HepG2 (cell line): ENCODE measurements around the gene RBM5. TPM values are rescaled to one million over a fixed set of nuclear protein-coding genes. Genes with fewer than 3 reads are reported as not detected.

ENCODE experiments used
- ATAC-seq: fragments of 200-7000 bp; cut with Tn5 transposase; 3 replicates; pipeline ENCODE4 v1.9.1; 2020; ENCODE audit warnings: mild to moderate bottlenecking, moderate library complexity
- BruUV-seq: library from RNA; stranded (reverse); fragments of 400-500 nt; replicated peaks from 2 replicates; lab custom pipeline; 2021; lab: Mats Ljungman, UMichigan
- CTCF ChIA-PET: fragments of 300-600 bp; formaldehyde crosslinking; extraction: SDS; loops from one replicate; lab custom pipeline; 2021; ENCODE audit warnings: low total read pairs, inconsistent platforms, low intra/inter-chr PET ratio; lab: Yijun Ruan, JAX
- POLR2A ChIA-PET: fragments of 350-600 bp; sonication (Branson Sonifier 250); formaldehyde crosslinking; loops from one replicate; lab custom pipeline; 2020; ENCODE audit warnings: antibody characterized with exemption, inconsistent platforms; lab: Yijun Ruan, JAX
- DNase-seq: peaks from one replicate; pipeline ENCODE4 v3.0.0-alpha.2; 2015; ENCODE audit warnings: low spot score
- FAIRE-seq: peaks from 3 replicates; lab custom pipeline; 2011; peaks lifted over from hg19 to GRCh38; lab: Jason Lieb, UNC
- H2AFZ ChIP-seq: one replicate; pipeline ENCODE4 v1.6.1; 2011; ENCODE audit warnings: low read length, inconsistent platforms
- H3K27ac ChIP-seq: fragments of 300-600 bp; 3 replicates; pipeline ENCODE4 v1.8.0; 2011; ENCODE audit warnings: mixed run types, mild to moderate bottlenecking, mixed read lengths, low read length, inconsistent platforms; ENCODE audit not compliant: insufficient read depth; ENCODE audit errors: extremely low read length
- H3K27me3 ChIP-seq, 2 experiments: fragments of 200-600 bp in 1 of 2; 2 replicates in 1 of 2; 3 replicates in 1 of 2; pipeline versions ENCODE4 v1.6.0 to v1.8.0; 2011; ENCODE audit warnings: low read length in 2 of 2, mild to moderate bottlenecking in 2 of 2, moderate library complexity in 2 of 2, inconsistent platforms in 1 of 2; ENCODE audit not compliant: insufficient read depth in 2 of 2, control insufficient read depth in 1 of 2
- H3K36me3 ChIP-seq, 2 experiments: fragments of 200-600 bp in 1 of 2; replicated peaks in 1 of 2; 2 replicates in 1 of 2; 3 replicates in 1 of 2; pipeline versions ENCODE4 v1.5.1 to v1.8.0; 2011; ENCODE audit warnings: low read length in 2 of 2, inconsistent platforms in 1 of 2; ENCODE audit not compliant: insufficient read depth in 2 of 2, control insufficient read depth in 1 of 2
- H3K4me1 ChIP-seq: 2 replicates; pipeline ENCODE4 v1.5.1; 2012; ENCODE audit warnings: low read length, inconsistent platforms; ENCODE audit not compliant: insufficient read depth
- H3K4me2 ChIP-seq: 2 replicates; pipeline ENCODE4 v1.6.0; 2011; ENCODE audit warnings: low read depth, low read length, inconsistent platforms
- H3K4me3 ChIP-seq, 3 experiments: fragments of 200-600 bp in 1 of 3; sonication (generic), shearing (Covaris generic) in 1 of 3; replicated peaks in 1 of 3; 2 replicates each; pipeline ENCODE4 v1.5.1; 2011 to 2016; ENCODE audit warnings: low read length in 3 of 3, inconsistent platforms in 2 of 3, low read depth in 2 of 3, mild to moderate bottlenecking in 2 of 3, control low read depth in 1 of 3, mixed read lengths in 1 of 3; ENCODE audit not compliant: insufficient read depth in 1 of 3
- H3K79me2 ChIP-seq: one replicate; pipeline ENCODE4 v1.6.1; 2011; ENCODE audit warnings: low read length, inconsistent platforms; ENCODE audit not compliant: insufficient read depth
- H3K9ac ChIP-seq: 2 replicates; pipeline ENCODE4 v1.6.0; 2011; ENCODE audit warnings: mild to moderate bottlenecking, low read depth, low read length, inconsistent platforms; ENCODE audit not compliant: insufficient read depth
- H3K9me3 ChIP-seq: 2 replicates; pipeline ENCODE4 v1.5.1; 2012; ENCODE audit warnings: mild to moderate bottlenecking, low read length
- H4K20me1 ChIP-seq: 2 replicates; pipeline ENCODE4 v1.6.0; 2011; ENCODE audit warnings: inconsistent platforms, mild to moderate bottlenecking, low read length, moderate library complexity; ENCODE audit not compliant: insufficient read depth
- ARID2 ChIP-seq: sonication (generic); formaldehyde crosslinking; IDR thresholded peaks from 2 replicates; pipeline ENCODE4 v1.8.1; 2022; ENCODE audit warnings: mild to moderate bottlenecking, missing genetic modification reagents, borderline replicate concordance
- ARID5B ChIP-seq: IDR thresholded peaks from 2 replicates; pipeline ENCODE4 v1.4.0; 2020; ENCODE audit warnings: mild to moderate bottlenecking, missing genetic modification reagents
- CC2D1A ChIP-seq: sonication (generic); formaldehyde crosslinking; IDR thresholded peaks from 2 replicates; pipeline ENCODE4 v1.8.1; 2023; ENCODE audit warnings: mild to moderate bottlenecking, missing genetic modification reagents
- GLI4 ChIP-seq: sonication (generic); formaldehyde crosslinking; IDR thresholded peaks from 2 replicates; pipeline ENCODE4 v1.5.1; 2020; ENCODE audit warnings: missing genetic modification reagents, mild to moderate bottlenecking, moderate library complexity, borderline replicate concordance
- IKZF4 ChIP-seq: sonication (generic); formaldehyde crosslinking; IDR thresholded peaks from 2 replicates; pipeline ENCODE4 v1.5.1; 2020; ENCODE audit warnings: borderline replicate concordance, mild to moderate bottlenecking, low read depth, missing genetic modification reagents; ENCODE audit errors: not compliant biosample characterization
- SOX6 ChIP-seq, 2 experiments: fragments of 450-650 bp in 1 of 2; sonication (generic) in 1 of 2; formaldehyde crosslinking in 1 of 2; IDR thresholded peaks; 2 replicates each; pipeline versions ENCODE4 v1.4.0 to v1.6.1; 2017 to 2020; ENCODE audit warnings: antibody characterized with exemption in 1 of 2, mild to moderate bottlenecking in 1 of 2, missing genetic modification reagents in 1 of 2
- XRCC5 ChIP-seq: fragments of 200-400 bp; formaldehyde crosslinking; optimal IDR thresholded peaks from 2 replicates; pipeline ENCODE3; 2017; ENCODE audit warnings: mild to moderate bottlenecking, low read length
- ZNF275 ChIP-seq: sonication (generic); formaldehyde crosslinking; IDR thresholded peaks from 2 replicates; pipeline ENCODE4 v1.8.0; 2022; ENCODE audit warnings: missing genetic modification reagents, mild to moderate bottlenecking, inconsistent platforms, borderline replicate concordance
- ZNF558 ChIP-seq: sonication (generic); formaldehyde crosslinking; IDR thresholded peaks from 2 replicates; pipeline ENCODE4 v1.9.0; 2022; ENCODE audit warnings: mild to moderate bottlenecking, missing genetic modification reagents, borderline replicate concordance
- WGBS: methylation state at CpG from one replicate; pipeline ENCODE4 v1.1.6; 2017; ENCODE audit warnings: low lambda C conversion rate; 5-methylcytosine and 5-hydroxymethylcytosine counted together
- in situ Hi-C: cut with HindIII; loops from 2 replicates; pipeline ENCODE4 v1.10.0; 2017; ENCODE audit warnings: low pct_unique_long_range_greater_than_20kb; ENCODE audit not compliant: extremely low pct_ligation_motif_present
- intact Hi-C: fragments of 100-400 bp; cut with micrococcal nuclease; formaldehyde crosslinking; loops from one replicate; pipeline ENCODE4 v1.10.0; 2022; ENCODE audit not compliant: unreplicated experiment
- polyA plus RNA-seq, 8 experiments: library from polyadenylated mRNA; depleted of rRNA in 3 of 8; stranded (reverse) in 7 of 8; unstranded in 1 of 8; fragments of >200 nt; fragmentation: Illumina TruSeq in 4 of 8; extraction: Trizol in 4 of 8; gene quantifications; 2 replicates each; pipeline versions ENCODE4 v1.2.1 to v1.2.3, GENCODE V29; 2011 to 2016; ENCODE audit warnings: low read depth in 4 of 8, missing spikeins in 1 of 8, mixed read lengths in 1 of 8; ENCODE audit not compliant: insufficient read depth in 1 of 8
- total RNA-seq, 5 experiments: library from RNA; depleted of rRNA; stranded (reverse); fragments of >200 nt; fragmentation: Illumina TruSeq; extraction: Trizol; gene quantifications; 2 replicates each; pipeline ENCODE4 v1.2.3, GENCODE V29; 2016; ENCODE audit warnings: low read depth in 1 of 5

Gene RBM5
- total and polyA plus RNA-seq, 2 of the 13 experiments (the other 11 are each of a cell fraction or from before 2014, with no cell fraction given): 106 to 204 TPM

GRCh38 chr3:50147861-50148260 lies 59.1 kb downstream of the RBM5 start:
- no TSS peak for BruUV-seq
- Histone ChIP-seq H2AFZ (no peak overlapping the region), H3K9ac (no peak overlapping the region), H4K20me1 (no peaks in the 10 kb centered on the region), H3K79me2 (no peaks in the 10 kb centered on the region), H3K4me3 (no peak overlapping the region), H3K4me2 (no peak overlapping the region), H3K9me3 (no peaks in the 10 kb centered on the region), H3K4me1 (peaks cover 63% of the 10 kb centered on the region), H3K27ac (no peak overlapping the region), H3K27me3 (peaks cover 0 to 3% of the 10 kb centered on the region in 2 experiments; a peak in 1 of 5 replicates), H3K36me3 (no peaks in the 10 kb centered on the region)
- ChIA-PET CTCF (no interaction called here), POLR2A (interaction anchor here (0.8 to 3.3 kb wide), 3 partner anchors 11 to 55 kb away, joined by 3 to 23 read pairs (median 3); no protein-coding TSS in a partner anchor)
- FAIRE-seq (no peak), ATAC-seq (no peak), DNase-seq (no peak)
- intact Hi-C loops (no loop called here), in situ Hi-C loops (no loop called here)
- TF ChIP-seq GLI4 (no peak), SOX6 (IDR thresholded peaks at IDR 0.05) (no peak), SOX6 (CRISPR knock-in tag; IDR thresholded peaks at IDR 0.05) (no peak)
- WGBS: 13% methylated on average over 2 of the region's 6 CpGs

- H3K79me2 ChIP-seq: no peaks in the 10 kb centered on the region
- in situ Hi-C loops (no loop called here), intact Hi-C loops (no loop called here)
- DNase-seq: no peak
- H2AFZ ChIP-seq: peak overlapping the region; percentile 28
- WGBS: 29% methylated on average over 1 of the region's 1 CpG
- POLR2A ChIA-PET: interaction anchor here (0.9 to 4.3 kb wide), 17 partner anchors 10 to 114 kb away, joined by 3 to 23 read pairs (median 5); partner anchors contain the start of genes GNAI2, GNAT1 and SLC38A3
- peak overlapping the region; percentile 93 for H3K4me2 ChIP-seq
- H3K27ac ChIP-seq: peak overlapping the region; percentile 69
- CTCF ChIA-PET: no interaction called here
- H3K9ac ChIP-seq: peak overlapping the region; percentile 58
- H3K4me3 ChIP-seq: peak overlapping the region; percentile 35 to 60 (median 43); a peak in 5 of 6 replicates
- H3K9me3 ChIP-seq: no peaks in the 10 kb centered on the region
- peaks cover 66% of the 10 kb centered on the region for H3K4me1 ChIP-seq
- BruUV-seq: no TSS peak
- peaks cover 0 to 15% of the 10 kb centered on the region in 2 experiments; a peak in 2 of 5 replicates for H3K27me3 ChIP-seq
- no peaks in the 10 kb centered on the region for H4K20me1 ChIP-seq
- H3K36me3 ChIP-seq: no peaks in the 10 kb centered on the region
- FAIRE-seq: no peak
- peak; percentile 1; the same call in 2 of the 3 replicates for ATAC-seq
- TF ChIP-seq XRCC5 (no peak), ZNF558 (CRISPR knock-in tag) (no peak), ZNF275 (CRISPR knock-in tag) (0 out of 2 replicates have a peak, but pooled peaks have one; percentile 23), CC2D1A (CRISPR knock-in tag) (no peak), ARID5B (no peak), IKZF4 (peak; percentile 15), ARID2 (peak; percentile 66; the same call in 1 of the 2 replicates)
These were observed 61.7 kb downstream of the RBM5 start for GRCh38 chr3:50150404-50150750.
